GM12891 (cell line): ENCODE results near the gene NINJ2.

Experiments used
- POLR2A ChIP-seq: IDR thresholded peaks from 2 replicates; pipeline ENCODE4 v1.6.1; 2011; ENCODE audit warnings: low read depth, low read length, control low read depth
- POLR2AphosphoS5 ChIP-seq: IDR thresholded peaks from 2 replicates; pipeline ENCODE4 v1.6.1; 2011; ENCODE audit warnings: low read depth, low read length, control low read depth
- POU2F2 ChIP-seq: IDR thresholded peaks from 2 replicates; pipeline ENCODE4 v1.6.1; 2011; ENCODE audit warnings: low read depth, mild to moderate bottlenecking, control low read depth, low read length, moderate library complexity
- SPI1 ChIP-seq: IDR thresholded peaks from 2 replicates; pipeline ENCODE4 v1.6.1; 2011; ENCODE audit warnings: low read depth, low read length, control low read depth

GRCh38 chr12:553216-554000 lies 109.8 kb downstream of the NINJ2 start:
- TF ChIP-seq POLR2A (no peak), POLR2AphosphoS5 (no peak), POU2F2 (no peak), SPI1 (no peak)
